GM21367 (cell line): ENCODE results near the gene NDUFAF8.

Source experiments
- ATAC-seq: cut with Tn5 transposase; IDR thresholded peaks from one replicate; pipeline ENCODE4 v1.9.1; 2021; ENCODE audit not compliant: unreplicated experiment

Gene NDUFAF8

GRCh38 chr17:81200695-81201580 is 38.2 kb upstream of the NDUFAF8 start:
- no peak for ATAC-seq

GRCh38 chr17:81202318-81202717 is 36.8 kb upstream of the NDUFAF8 start:
- no peak for ATAC-seq

- ATAC-seq = no peak
Measured at GRCh38 chr17:81203136-81203535, 36.0 kb upstream of the NDUFAF8 start.

- ATAC-seq = no peak
Measured at GRCh38 chr17:81204578-81204977, 34.5 kb upstream of the NDUFAF8 start.

GRCh38 chr17:81206166-81206565 is 33.0 kb upstream of the NDUFAF8 start:
- no peak for ATAC-seq

DNA sequence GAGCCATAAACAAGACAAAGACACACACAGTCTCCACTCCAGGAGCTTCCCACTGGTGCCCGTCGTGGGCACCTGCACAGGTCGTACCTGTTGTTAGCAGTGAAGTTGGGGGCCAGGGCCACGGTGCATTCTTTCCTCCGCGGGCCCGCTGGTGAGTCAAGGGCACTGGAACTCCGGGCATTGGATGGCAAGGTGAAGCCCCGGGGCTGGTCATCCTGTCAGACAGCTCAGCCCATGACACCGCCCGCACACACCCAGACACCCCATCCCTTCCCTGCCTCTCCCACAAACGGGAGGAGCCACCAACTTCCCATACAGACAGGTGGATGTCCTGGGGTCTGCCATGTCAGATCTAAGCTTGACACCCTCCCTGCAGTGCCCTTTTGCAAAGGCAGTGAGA is 32.5 kb upstream of the NDUFAF8 start:
- no peak for ATAC-seq

DNA sequence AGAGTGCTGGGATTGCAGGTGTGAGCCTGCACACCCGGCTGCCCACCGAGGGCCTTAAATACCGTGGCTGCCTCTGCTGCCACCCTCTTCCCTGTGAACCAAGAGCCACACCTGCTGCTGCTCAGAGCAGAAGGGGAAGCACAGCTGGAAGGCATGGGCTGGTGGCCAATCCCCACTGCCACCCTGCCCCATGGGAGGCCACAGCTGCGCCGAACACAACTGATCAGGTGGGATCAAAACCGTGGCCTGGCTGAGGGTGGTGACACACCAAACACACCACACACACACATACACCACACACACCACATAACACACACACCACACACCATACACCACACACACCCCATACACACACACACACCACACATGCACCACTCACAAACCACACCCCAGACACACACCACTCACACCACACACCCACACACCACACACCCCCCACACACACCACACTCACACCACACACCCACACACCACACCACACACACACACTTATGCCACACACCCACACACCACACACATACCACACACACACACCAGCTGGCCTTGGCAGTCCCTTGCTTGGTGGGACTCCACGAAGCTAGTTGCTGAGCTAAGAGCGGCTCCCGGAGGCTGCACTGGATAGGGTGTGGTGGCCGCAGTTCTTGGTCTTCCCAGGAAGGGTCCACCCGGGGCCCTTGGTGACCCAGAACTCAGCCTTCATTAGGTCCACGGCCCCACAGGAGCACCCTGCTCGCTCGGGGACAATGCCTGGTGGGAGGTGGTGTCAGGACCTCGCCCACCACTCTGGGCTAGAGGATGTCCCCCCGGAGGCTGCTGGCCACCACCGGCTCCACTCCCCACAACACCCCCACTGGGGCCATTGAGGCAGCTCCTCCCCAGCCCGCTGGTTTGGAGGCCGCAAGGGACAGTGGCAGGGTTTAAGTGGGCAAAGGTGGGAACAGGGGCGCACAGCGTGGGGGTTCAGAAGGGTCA is 31.2 kb upstream of the NDUFAF8 start:
- ATAC-seq = no peak

DNA sequence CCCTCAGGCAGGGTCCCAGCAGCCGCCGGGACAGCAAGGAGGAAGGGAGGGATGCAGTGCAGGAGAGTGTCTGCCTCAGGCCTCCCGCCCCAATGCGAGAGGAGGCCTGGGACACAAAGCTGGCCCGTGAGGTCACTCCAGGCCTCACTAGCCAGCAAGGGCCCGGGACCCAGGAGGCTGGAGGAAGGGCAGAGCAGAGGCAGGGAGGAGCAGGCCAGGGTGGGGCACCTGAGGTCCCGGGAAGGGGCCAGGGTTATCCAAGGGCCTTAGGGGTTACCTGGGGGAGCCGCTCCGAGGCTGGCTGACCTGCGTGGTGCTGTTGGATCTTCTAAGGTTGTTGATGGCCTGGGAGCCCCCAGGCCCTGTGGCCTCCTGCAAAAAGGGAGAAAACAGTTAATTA is 30.5 kb upstream of the NDUFAF8 start:
- no peak for ATAC-seq

- ATAC-seq = no peak
Measured at GRCh38 chr17:81209141-81209540, 30.0 kb upstream of the NDUFAF8 start.

GRCh38 chr17:81210466-81210865 is 28.7 kb upstream of the NDUFAF8 start:
- no peak for ATAC-seq

DNA sequence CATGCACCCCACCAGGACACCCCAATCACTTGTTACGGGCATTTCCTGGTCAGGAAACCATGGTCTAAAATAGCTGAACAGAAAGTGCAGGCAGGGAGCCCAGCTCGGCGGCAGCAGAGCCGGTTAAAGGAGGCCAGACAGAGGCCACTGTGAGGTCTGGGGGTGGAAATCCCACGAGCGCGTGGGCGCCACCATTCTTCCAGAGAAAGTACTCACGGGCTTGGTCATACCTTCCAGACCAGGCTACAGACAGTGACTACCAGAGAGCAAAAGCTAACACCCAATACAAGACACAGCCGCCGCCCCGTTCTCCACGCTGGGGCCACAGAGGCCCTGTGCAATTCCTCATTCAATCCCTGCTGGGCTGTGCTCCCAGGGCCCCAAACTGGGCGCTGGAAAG is 28.2 kb upstream of the NDUFAF8 start:
- no peak for ATAC-seq

DNA sequence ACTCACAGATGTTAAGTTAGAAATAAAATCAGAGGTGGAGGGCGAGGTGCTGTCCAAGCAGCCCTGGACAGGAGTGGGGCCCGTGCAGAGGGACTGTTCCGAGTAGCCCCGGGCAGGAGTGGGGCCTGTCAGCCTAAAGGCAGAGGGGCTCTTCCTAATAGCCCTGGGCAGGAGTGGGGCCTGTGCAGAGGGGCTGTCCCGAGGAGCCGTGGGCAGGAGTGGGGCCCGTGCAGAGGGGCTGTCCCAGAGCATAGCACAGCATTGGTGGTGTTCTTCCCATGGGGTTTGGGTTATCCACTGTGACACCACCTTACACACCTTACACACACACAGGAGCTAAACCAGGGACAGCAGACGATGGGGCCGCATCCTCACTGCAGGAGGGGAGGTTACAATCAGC is 26.8 kb upstream of the NDUFAF8 start:
- no peak for ATAC-seq

GRCh38 chr17:81213978-81214377 is 25.1 kb upstream of the NDUFAF8 start:
- ATAC-seq = no peak

GRCh38 chr17:81217491-81217890 is 21.6 kb upstream of the NDUFAF8 start:
- ATAC-seq = no peak

DNA sequence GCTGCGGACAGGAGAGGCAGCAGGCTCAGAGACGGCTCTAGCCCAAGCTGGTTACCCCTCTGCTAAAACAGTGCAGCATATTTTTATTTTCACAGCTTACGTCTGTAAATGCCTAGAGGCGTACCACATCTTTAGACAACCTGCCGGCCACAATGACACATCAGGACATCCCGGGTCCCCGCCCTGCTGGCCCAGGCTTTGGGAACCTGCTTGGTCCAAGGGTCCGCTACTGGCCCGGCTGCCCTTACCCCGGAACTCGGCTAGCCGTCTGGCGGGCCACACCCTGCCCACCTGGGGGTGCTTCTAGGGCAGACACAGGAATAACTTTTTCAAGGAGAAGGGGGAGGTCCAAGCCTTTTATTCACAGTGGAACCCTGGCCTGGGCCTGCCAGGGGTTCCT is 20.7 kb upstream of the NDUFAF8 start:
- ATAC-seq = no peak

- ATAC-seq = no peak
Measured at GRCh38 chr17:81218991-81219390, 20.1 kb upstream of the NDUFAF8 start.

DNA sequence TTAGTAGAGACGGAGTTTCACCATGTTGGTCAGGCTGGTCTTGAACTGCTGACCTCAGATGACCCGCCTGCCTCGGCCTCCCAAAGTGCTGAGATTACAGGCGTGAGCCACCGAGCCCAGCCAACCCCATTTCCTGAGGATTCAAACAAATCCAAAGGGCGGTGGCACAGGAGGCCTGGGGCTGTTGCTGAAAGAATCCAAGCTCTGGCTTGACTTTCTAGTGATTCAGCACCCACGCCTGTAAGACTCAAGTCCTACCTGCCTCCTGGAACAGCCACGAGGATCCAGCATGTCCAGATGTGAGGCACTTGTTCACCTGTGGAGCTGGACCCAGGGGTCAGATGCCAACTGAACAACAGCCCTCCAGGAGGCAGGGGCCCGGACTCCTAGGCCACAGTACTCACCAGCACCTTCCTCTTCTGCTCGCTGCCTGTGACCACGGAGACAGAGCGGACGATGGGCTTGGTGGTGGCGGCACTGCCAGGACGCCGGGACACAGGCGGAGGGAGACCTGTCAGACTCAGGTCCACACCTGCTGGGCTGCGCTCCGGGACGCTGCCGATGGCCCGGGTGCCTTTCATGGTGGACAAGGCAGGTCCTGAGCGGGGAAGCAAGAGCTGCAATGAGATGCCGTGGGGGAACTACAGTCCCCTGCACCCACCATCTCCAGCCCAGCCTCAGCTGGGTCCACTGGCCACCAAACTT is 19.5 kb upstream of the NDUFAF8 start:
- ATAC-seq = no peak

DNA sequence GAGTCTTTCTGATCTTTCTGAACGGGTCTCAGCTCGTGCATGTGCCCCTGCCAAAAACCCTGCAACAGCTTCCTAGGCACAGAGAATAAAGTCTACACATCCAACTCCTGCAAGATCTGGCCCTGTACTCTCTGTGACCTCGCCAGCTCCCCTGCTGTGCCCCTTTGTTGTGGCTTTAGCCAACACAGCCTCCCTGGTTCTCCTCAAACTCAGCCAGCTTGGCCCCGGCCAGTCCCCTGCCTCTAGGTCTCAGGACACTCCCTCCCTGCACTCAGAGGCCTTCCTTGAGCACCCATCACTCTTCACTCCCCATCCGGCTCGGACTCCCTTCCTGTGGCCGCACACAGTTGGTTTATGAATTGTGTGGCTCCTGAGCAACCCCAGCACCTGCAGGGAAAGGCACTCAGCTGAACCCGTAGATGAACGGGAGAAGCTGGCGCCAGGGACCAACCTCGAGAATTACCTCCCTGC is 17.7 kb upstream of the NDUFAF8 start:
- no peak for ATAC-seq

GRCh38 chr17:81221842-81222619 is 17.1 kb upstream of the NDUFAF8 start:
- ATAC-seq = no peak

DNA sequence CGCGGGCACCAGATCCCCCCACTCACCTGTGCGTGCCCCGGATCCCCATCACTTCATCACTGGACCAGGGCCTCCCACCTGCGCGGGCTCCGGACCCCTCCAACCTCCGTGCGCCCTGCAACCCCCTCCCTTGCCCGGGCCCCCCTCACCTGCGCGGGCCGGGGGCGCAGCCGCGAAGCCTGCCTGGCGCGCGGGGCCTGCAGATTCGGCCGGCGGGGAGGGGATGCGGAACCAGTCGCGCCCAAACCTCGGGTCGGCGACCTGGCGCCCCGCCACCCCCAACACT is 16.6 kb upstream of the NDUFAF8 start:
- no peak for ATAC-seq
